ENCODE data around the gene MIS12.

Gene MIS12

GRCh38 chr17:5535436-5535835, 49.1 kb downstream of the MIS12 start:
- no peak for DNase-seq (ENCODE audit: low read depth)

- no peak for DNase-seq (ENCODE audit: low read depth)
Measured at GRCh38 chr17:5536866-5537650, 50.7 kb downstream of the MIS12 start.

GRCh38 chr17:5539286-5539685, 52.9 kb downstream of the MIS12 start:
- DNase-seq (ENCODE audit: low read depth), result no peak

- no peak for DNase-seq (ENCODE audit: low read depth)
Measured at GRCh38 chr17:5540321-5540720, 54.0 kb downstream of the MIS12 start.
